ENCODE data around the gene FOXP2.
"Not testable (repeated sequence)": the region's sequence is repeated elsewhere in the genome, so short reads cannot be mapped to it uniquely, and the experiment has no call there.

FOXP2 gene

GRCh38 chr7:114606100-114606499 is 191.5 kb downstream of the FOXP2 start:
- no peak for DNase-seq

- not testable (repeated sequence) for DNase-seq
Measured at GRCh38 chr7:114608822-114609221, 194.2 kb downstream of the FOXP2 start.

GRCh38 chr7:114620208-114620607 is 205.6 kb downstream of the FOXP2 start:
- no peak for DNase-seq

- no peak for DNase-seq
Measured at GRCh38 chr7:114622221-114622620, 207.6 kb downstream of the FOXP2 start.

- DNase-seq, result no peak
Measured at GRCh38 chr7:114623146-114623545, 208.5 kb downstream of the FOXP2 start.

- no peak for DNase-seq
Measured at GRCh38 chr7:114627231-114627630, 212.6 kb downstream of the FOXP2 start.

- DNase-seq, result no peak
Measured at GRCh38 chr7:114628362-114628761, 213.7 kb downstream of the FOXP2 start.

GRCh38 chr7:114629762-114630161 is 215.1 kb downstream of the FOXP2 start:
- DNase-seq, result no peak

GRCh38 chr7:114630201-114630990 is 215.8 kb downstream of the FOXP2 start:
- no peak for DNase-seq

GRCh38 chr7:114631249-114631822 is 216.7 kb downstream of the FOXP2 start:
- no peak for DNase-seq

GRCh38 chr7:114639451-114639850 is 224.8 kb downstream of the FOXP2 start:
- no peak for DNase-seq

- DNase-seq, result no peak
Measured at GRCh38 chr7:114644455-114644854, 229.8 kb downstream of the FOXP2 start.

GRCh38 chr7:114645451-114645850 is 230.8 kb downstream of the FOXP2 start:
- DNase-seq, result no peak

GRCh38 chr7:114647518-114647917 is 232.9 kb downstream of the FOXP2 start:
- DNase-seq, result no peak

GRCh38 chr7:114648117-114648516 is 233.5 kb downstream of the FOXP2 start:
- DNase-seq, result no peak

GRCh38 chr7:114648680-114649079 is 234.1 kb downstream of the FOXP2 start:
- no peak for DNase-seq

GRCh38 chr7:114649689-114650088 is 235.1 kb downstream of the FOXP2 start:
- DNase-seq, result no peak

- DNase-seq, result no peak
Measured at GRCh38 chr7:114650491-114650890, 235.9 kb downstream of the FOXP2 start.

- no peak for DNase-seq
Measured at GRCh38 chr7:114652041-114652440, 237.4 kb downstream of the FOXP2 start.

GRCh38 chr7:114653364-114654088 is 238.9 kb downstream of the FOXP2 start:
- DNase-seq, result no peak

GRCh38 chr7:114656466-114656865 is 241.9 kb downstream of the FOXP2 start:
- DNase-seq, result no peak

- no peak for DNase-seq
Measured at GRCh38 chr7:114657279-114657678, 242.7 kb downstream of the FOXP2 start.

- no peak for DNase-seq
Measured at GRCh38 chr7:114658216-114658615, 243.6 kb downstream of the FOXP2 start.

All from activated CD4-positive, alpha-beta T cell treated with anti-CD3 and anti-CD28 coated beads, Interleukin-2, amount 50 U/mL, for 1 hour (primary cell).